A673 (cell line): ENCODE data around the gene PHF12. TPM values are rescaled to one million over a fixed set of nuclear protein-coding genes. Genes with fewer than 3 reads are reported as not detected.

ENCODE experiments used
- BruUV-seq: library from RNA; stranded (reverse); fragments of 400-500 nt; replicated peaks from 2 replicates; lab custom pipeline; 2021; lab: Mats Ljungman, UMichigan
- CTCF ChIA-PET: fragments of 300-600 bp; sonication (Branson Sonifier 250); formaldehyde crosslinking; loops from one replicate; lab custom pipeline; 2022; ENCODE audit warnings: antibody characterized with exemption; lab: Charles Lee
- POLR2A ChIA-PET: fragments of 300-600 bp; sonication (Branson Sonifier 250); formaldehyde crosslinking; loops from one replicate; lab custom pipeline; 2022; ENCODE audit warnings: antibody characterized with exemption; ENCODE audit not compliant: low non-redundant PET; lab: Charles Lee
- DNase-seq: peaks from one replicate; pipeline ENCODE4 v3.0.0-alpha.2; 2015; ENCODE audit warnings: low spot score
- H3K27ac ChIP-seq: fragments of 200-600 bp; sonication (generic); 2 replicates; pipeline ENCODE4 v1.5.1; 2016; ENCODE audit warnings: mixed run types, low read depth, mild to moderate bottlenecking, mixed read lengths, antibody characterized with exemption, low read length; ENCODE audit not compliant: poor library complexity, severe bottlenecking
- H3K27me3 ChIP-seq: fragments of 200-600 bp; sonication (generic); replicated peaks from 2 replicates; pipeline ENCODE4 v1.6.1; 2017; ENCODE audit warnings: mixed run types, low read depth, mild to moderate bottlenecking, mixed read lengths, antibody characterized with exemption, low read length; ENCODE audit not compliant: insufficient read depth, poor library complexity
- H3K36me3 ChIP-seq: fragments of 200-600 bp; sonication (generic); 2 replicates; pipeline ENCODE4 v1.6.1; 2016; ENCODE audit warnings: mixed run types, mild to moderate bottlenecking, mixed read lengths, antibody characterized with exemption, low read length; ENCODE audit not compliant: insufficient read depth, poor library complexity, severe bottlenecking
- H3K4me1 ChIP-seq: fragments of 200-600 bp; sonication (generic); 2 replicates; pipeline ENCODE4 v1.6.1; 2017; ENCODE audit warnings: mixed run types, mild to moderate bottlenecking, mixed read lengths, antibody characterized with exemption, low read length; ENCODE audit not compliant: insufficient read depth, poor library complexity, severe bottlenecking
- H3K4me3 ChIP-seq: fragments of 200-600 bp; sonication (generic); 2 replicates; pipeline ENCODE4 v1.5.1; 2016; ENCODE audit warnings: low read depth, mixed run types, mild to moderate bottlenecking, mixed read lengths, low read length; ENCODE audit not compliant: poor library complexity, severe bottlenecking
- H3K9me3 ChIP-seq: fragments of 200-600 bp; sonication (generic); 2 replicates; pipeline ENCODE4 v1.6.1; 2016; ENCODE audit warnings: mixed run types, low read depth, mild to moderate bottlenecking, mixed read lengths, antibody characterized with exemption, low read length; ENCODE audit not compliant: poor library complexity, severe bottlenecking
- CTCF ChIP-seq: fragments of 300-800, 200-600 bp; sonication (generic); conservative IDR thresholded peaks from 2 replicates; pipeline ENCODE4 v1.5.1; 2017; ENCODE audit warnings: low read depth, mild to moderate bottlenecking, antibody characterized with exemption, low read length, moderate library complexity, mixed read lengths
- EZH2 ChIP-seq: fragments of 200-600 bp; sonication (generic); IDR thresholded peaks from 2 replicates; pipeline ENCODE4 v1.6.1; 2017; ENCODE audit warnings: borderline replicate concordance, low read depth, mild to moderate bottlenecking, mixed read lengths, antibody characterized with exemption, low read length; ENCODE audit not compliant: poor library complexity, severe bottlenecking
- intact Hi-C: fragments of 100-400 bp; cut with micrococcal nuclease; formaldehyde crosslinking; loops from one replicate; pipeline ENCODE4 v1.10.0; 2022; ENCODE audit not compliant: unreplicated experiment
- total RNA-seq: library from RNA; stranded (reverse); gene quantifications from 2 replicates; pipeline ENCODE4 v1.2.3, GENCODE V29; 2021

The PHF12 gene
- total RNA-seq, 1 experiment from 2014 or later, result 63.3 TPM

- BruUV-seq, result no TSS peak
- ChIA-PET POLR2A (no interaction called here), CTCF (no interaction called here)
- Histone ChIP-seq H3K27ac (no peak overlapping the region), H3K27me3 (no peaks in the 10 kb centered on the region), H3K4me3 (no peak overlapping the region), H3K9me3 (no peaks in the 10 kb centered on the region), H3K36me3 (peaks cover 28% of the 10 kb centered on the region), H3K4me1 (no peaks in the 10 kb centered on the region)
- no peak for DNase-seq
- TF ChIP-seq CTCF, result no peak
- no peak for TF ChIP-seq EZH2
- intact Hi-C loops, result no loop called here
Observed at GRCh38 chr17:28860363-28860808, 90.9 kb downstream of the PHF12 start.

GRCh38 chr17:28858801-28859355 is 92.4 kb downstream of the PHF12 start:
- intact Hi-C loops, result loop anchor here (10.0 kb wide), 1 partner anchor 64 kb away; no protein-coding TSS in a partner anchor
- H3K36me3 ChIP-seq, result peaks cover 28% of the 10 kb centered on the region
- no peak overlapping the region for H3K27ac ChIP-seq
- H3K4me1 ChIP-seq, result peaks cover 3% of the 10 kb centered on the region
- DNase-seq, result no peak
- no peaks in the 10 kb centered on the region for H3K9me3 ChIP-seq
- BruUV-seq, result no TSS peak
- ChIA-PET CTCF (no interaction called here), POLR2A (interaction anchor here (0.8 kb wide), 1 partner anchor 804 kb away, joined by 4 read pairs; no protein-coding TSS in a partner anchor)
- H3K4me3 ChIP-seq, result no peak overlapping the region
- H3K27me3 ChIP-seq, result no peaks in the 10 kb centered on the region
- TF ChIP-seq EZH2, result no peak
- no peak for TF ChIP-seq CTCF

- H3K4me3 ChIP-seq, result no peak overlapping the region
- no peak for DNase-seq
- H3K36me3 ChIP-seq, result peaks cover 28% of the 10 kb centered on the region
- no peaks in the 10 kb centered on the region for H3K27me3 ChIP-seq
- no TSS peak for BruUV-seq
- H3K27ac ChIP-seq, result no peak overlapping the region
- POLR2A ChIA-PET, result no interaction called here
- no peaks in the 10 kb centered on the region for H3K9me3 ChIP-seq
- CTCF ChIA-PET, result no interaction called here
- peaks cover 3% of the 10 kb centered on the region for H3K4me1 ChIP-seq
- TF ChIP-seq CTCF, result no peak
- no peak for TF ChIP-seq EZH2
- intact Hi-C loops, result loop anchor here (10.0 kb wide), 1 partner anchor 63 kb away; no protein-coding TSS in a partner anchor
Observed at GRCh38 chr17:28857905-28858800, 93.2 kb downstream of the PHF12 start.
